Omental fat pad (tissue), 4 donors: ENCODE data around the gene TSPAN33. TPM values are rescaled to one million over a fixed set of nuclear protein-coding genes. Genes with fewer than 3 reads are reported as not detected.

ENCODE experiments used
- ATAC-seq: fragments of 150-250 bp; one replicate; pipeline ENCODE4 v1.9.1; 2016; ENCODE audit warnings: mild to moderate bottlenecking, moderate library complexity; ENCODE audit not compliant: low FRiP score
- DNase-seq: peaks from one replicate; pipeline ENCODE4 v3.0.0-alpha.2; 2019; ENCODE audit warnings: low spot score
- total RNA-seq, 4 donors: library from RNA; depleted of rRNA; stranded (reverse); fragments of >200 nt; gene quantifications; one replicate each; pipeline ENCODE4 v1.1.0, GENCODE V29; 2016
- TF ChIP-seq, protein P1 (sequence below), 3 donors: fragments of 450-650 bp; IDR thresholded peaks; one replicate each; pipeline ENCODE4 v1.5.1; 2016 to 2017; ENCODE audit warnings: antibody characterized with exemption in 3 of 3, mild to moderate bottlenecking in 3 of 3, moderate library complexity in 2 of 3

TSPAN33 gene
- total RNA-seq, 4 donors from 2014 or later = 1.7 to 8.1 (median 7.0) TPM

GRCh38 chr7:129197771-129198170 lies 53.3 kb downstream of the TSPAN33 start:
- ATAC-seq (no peak), DNase-seq (no peak)
- TF ChIP-seq, protein P1, sequence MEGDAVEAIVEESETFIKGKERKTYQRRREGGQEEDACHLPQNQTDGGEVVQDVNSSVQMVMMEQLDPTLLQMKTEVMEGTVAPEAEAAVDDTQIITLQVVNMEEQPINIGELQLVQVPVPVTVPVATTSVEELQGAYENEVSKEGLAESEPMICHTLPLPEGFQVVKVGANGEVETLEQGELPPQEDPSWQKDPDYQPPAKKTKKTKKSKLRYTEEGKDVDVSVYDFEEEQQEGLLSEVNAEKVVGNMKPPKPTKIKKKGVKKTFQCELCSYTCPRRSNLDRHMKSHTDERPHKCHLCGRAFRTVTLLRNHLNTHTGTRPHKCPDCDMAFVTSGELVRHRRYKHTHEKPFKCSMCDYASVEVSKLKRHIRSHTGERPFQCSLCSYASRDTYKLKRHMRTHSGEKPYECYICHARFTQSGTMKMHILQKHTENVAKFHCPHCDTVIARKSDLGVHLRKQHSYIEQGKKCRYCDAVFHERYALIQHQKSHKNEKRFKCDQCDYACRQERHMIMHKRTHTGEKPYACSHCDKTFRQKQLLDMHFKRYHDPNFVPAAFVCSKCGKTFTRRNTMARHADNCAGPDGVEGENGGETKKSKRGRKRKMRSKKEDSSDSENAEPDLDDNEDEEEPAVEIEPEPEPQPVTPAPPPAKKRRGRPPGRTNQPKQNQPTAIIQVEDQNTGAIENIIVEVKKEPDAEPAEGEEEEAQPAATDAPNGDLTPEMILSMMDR (IDR thresholded peaks at IDR 0.05) = no peak

DNA sequence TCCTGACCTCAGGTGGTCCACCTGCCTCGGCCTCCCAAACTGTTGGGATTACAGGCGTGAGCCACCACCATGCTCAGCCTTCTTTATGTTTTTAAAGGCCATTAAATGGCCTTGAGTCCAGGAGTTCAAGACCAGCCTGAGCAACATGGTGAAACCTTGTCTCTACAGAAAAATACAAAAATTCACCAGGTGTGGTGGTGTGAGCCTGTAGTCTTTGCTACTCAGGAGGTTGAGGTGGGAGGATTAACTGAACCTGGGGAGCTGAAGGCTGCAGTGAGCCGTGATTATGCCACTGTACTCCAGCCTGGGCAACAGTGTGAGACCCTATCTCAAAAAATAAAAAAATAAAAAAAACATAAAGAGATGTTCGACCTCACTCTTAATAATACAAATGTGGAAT lies 54.9 kb downstream of the TSPAN33 start:
- ATAC-seq (no peak), DNase-seq (no peak)
- TF ChIP-seq, protein P1 (IDR thresholded peaks at IDR 0.05) = no peak

- no peak for DNase-seq
- no peak for ATAC-seq
- TF ChIP-seq, protein P1 (IDR thresholded peaks at IDR 0.05) = no peak
These were observed 57.7 kb downstream of the TSPAN33 start for GRCh38 chr7:129202058-129202777.

- DNase-seq = no peak
- ATAC-seq = no peak
- TF ChIP-seq, protein P1 (IDR thresholded peaks at IDR 0.05) = no peak
These were observed 58.7 kb downstream of the TSPAN33 start for GRCh38 chr7:129203050-129203741.

GRCh38 chr7:129205126-129205818 lies 60.8 kb downstream of the TSPAN33 start:
- TF ChIP-seq, protein P1 (IDR thresholded peaks at IDR 0.05) = no peak
- no peak for DNase-seq
- no peak for ATAC-seq

GRCh38 chr7:129205987-129206785 lies 61.7 kb downstream of the TSPAN33 start:
- TF ChIP-seq, protein P1 (IDR thresholded peaks at IDR 0.05) = no peak
- DNase-seq (no peak), ATAC-seq (no peak)
